Liver (tissue), 9 donors: ENCODE data around the gene HELZ2. TPM values are rescaled to one million over a fixed set of nuclear protein-coding genes. Genes with fewer than 3 reads are reported as not detected.

Experiments used
- DNase-seq: peaks from one replicate; pipeline ENCODE4 v3.0.0-alpha.2; 2017; ENCODE audit warnings: low spot score
- H3K27ac ChIP-seq, 2 donors: one replicate each; pipeline ENCODE4 v1.7.0; 2013; ENCODE audit warnings: inconsistent platforms in 2 of 2, low read length in 2 of 2, control low read depth in 1 of 2, low read depth in 1 of 2, mild to moderate bottlenecking in 1 of 2
- H3K27me3 ChIP-seq, 4 donors: one replicate each; pipeline versions ENCODE4 v1.6.1 to v1.7.0; 2013; ENCODE audit warnings: low read length in 3 of 4, inconsistent platforms in 1 of 4, mild to moderate bottlenecking in 1 of 4, moderate library complexity in 1 of 4; ENCODE audit not compliant: control insufficient read depth in 4 of 4, insufficient read depth in 4 of 4
- H3K36me3 ChIP-seq, 4 donors: one replicate each; pipeline versions ENCODE4 v1.6.1 to v1.7.0; 2013; ENCODE audit warnings: low read length in 3 of 4, mild to moderate bottlenecking in 3 of 4, low read depth in 1 of 4, moderate library complexity in 1 of 4; ENCODE audit not compliant: control insufficient read depth in 4 of 4, insufficient read depth in 3 of 4
- H3K4me1 ChIP-seq, 4 donors: one replicate each; pipeline versions ENCODE4 v1.6.1 to v1.7.0; 2013; ENCODE audit warnings: low read length in 3 of 4, mild to moderate bottlenecking in 3 of 4, moderate library complexity in 1 of 4; ENCODE audit not compliant: control insufficient read depth in 4 of 4, insufficient read depth in 4 of 4
- H3K4me3 ChIP-seq, 3 donors: one replicate each; pipeline versions ENCODE4 v1.6.1 to v1.7.0; 2013; ENCODE audit warnings: low read length in 3 of 3, control low read depth in 1 of 3, low read depth in 1 of 3, mild to moderate bottlenecking in 1 of 3
- H3K9ac ChIP-seq, 2 donors: one replicate each; pipeline ENCODE4 v1.7.0; 2013; ENCODE audit warnings: low read length in 2 of 2, mild to moderate bottlenecking in 2 of 2, moderate library complexity in 2 of 2, control low read depth in 1 of 2, low read depth in 1 of 2
- H3K9me3 ChIP-seq, 4 donors: one replicate each; pipeline versions ENCODE4 v1.6.1 to v1.7.0; 2013; ENCODE audit warnings: low read length in 3 of 4; ENCODE audit not compliant: control insufficient read depth in 4 of 4
- ATF3 ChIP-seq: IDR thresholded peaks from 2 replicates; pipeline ENCODE4 v1.6.1; 2016; ENCODE audit warnings: antibody characterized with exemption
- EGR1 ChIP-seq, 2 donors: IDR thresholded peaks; 2 replicates each; pipeline ENCODE4 v1.6.1; 2016 to 2018; ENCODE audit warnings: antibody characterized with exemption in 2 of 2, low read depth in 2 of 2
- FOXA2 ChIP-seq: IDR thresholded peaks from 2 replicates; pipeline ENCODE4 v1.6.1; 2016; ENCODE audit warnings: antibody characterized with exemption
- GABPA ChIP-seq, 2 donors: IDR thresholded peaks in 1 of 2; conservative IDR thresholded peaks in 1 of 2; 2 replicates each; pipeline ENCODE4 v1.6.1; 2016; ENCODE audit warnings: antibody characterized with exemption in 2 of 2, mild to moderate bottlenecking in 1 of 2, moderate library complexity in 1 of 2
- HNF4A ChIP-seq, 2 donors: conservative IDR thresholded peaks; 2 replicates each; pipeline ENCODE4 v1.6.1; 2016; ENCODE audit warnings: antibody characterized with exemption in 2 of 2, mild to moderate bottlenecking in 2 of 2
- HNF4G ChIP-seq: IDR thresholded peaks from 2 replicates; pipeline ENCODE4 v1.6.1; 2016; ENCODE audit warnings: antibody characterized with exemption
- JUND ChIP-seq, 2 donors: IDR thresholded peaks; 2 replicates each; pipeline ENCODE4 v1.6.1; 2016; ENCODE audit warnings: antibody characterized with exemption in 2 of 2
- MAX ChIP-seq: IDR thresholded peaks from 2 replicates; pipeline ENCODE4 v1.6.1; 2016; ENCODE audit warnings: antibody characterized with exemption
- RAD21 ChIP-seq, 2 donors: IDR thresholded peaks; 2 replicates each; pipeline ENCODE4 v1.6.1; 2016; ENCODE audit warnings: antibody characterized with exemption in 2 of 2, mild to moderate bottlenecking in 2 of 2
- REST ChIP-seq: IDR thresholded peaks from 2 replicates; pipeline ENCODE4 v1.6.1; 2016; ENCODE audit warnings: antibody characterized with exemption, mild to moderate bottlenecking
- SP1 ChIP-seq: IDR thresholded peaks from 2 replicates; pipeline ENCODE4 v1.6.1; 2018; ENCODE audit warnings: antibody characterized with exemption, mild to moderate bottlenecking
- TAF1 ChIP-seq: conservative IDR thresholded peaks from 2 replicates; pipeline ENCODE4 v1.6.1; 2016; ENCODE audit warnings: antibody characterized with exemption, mild to moderate bottlenecking
- ZBTB33 ChIP-seq: IDR thresholded peaks from 2 replicates; pipeline ENCODE4 v1.6.1; 2016; ENCODE audit warnings: antibody characterized with exemption
- WGBS: extraction: QIAGEN DNeasy Blood & Tissue Kit; methylation state at CpG from one replicate; pipeline ENCODE4 v1.1.7; 2013; 5-methylcytosine and 5-hydroxymethylcytosine counted together
- polyA plus RNA-seq, 2 donors: library from polyadenylated mRNA; stranded (reverse) in 1 of 2; unstranded in 1 of 2; fragments of 200-250 nt in 1 of 2; fragments of >200 nt in 1 of 2; fragmentation: Nextera tagmentation in 1 of 2; extraction: Ambion mirVana in 1 of 2; gene quantifications; one replicate each; pipeline versions ENCODE4 v1.2.1 to v1.2.3, GENCODE V29; 2013 to 2015
- total RNA-seq, 2 donors: library from RNA; depleted of rRNA; stranded (reverse); fragments of >200 nt; gene quantifications; one replicate each; pipeline ENCODE4 v1.2.3, GENCODE V29; 2014
- TF ChIP-seq, protein P1 (sequence below): fragments of 150-350 bp; IDR thresholded peaks from 2 replicates; pipeline ENCODE4 v1.5.1; 2017; ENCODE audit warnings: improper control_type of control experiment, low read depth, low read length; ENCODE audit not compliant: missing input control
- donor health status: healthy.
- donor health status: healthy.
- donor health status: healthy.
- donor health status: healthy.
- donor health status: healthy.

Gene HELZ2
- total and polyA plus RNA-seq, 4 donors = 3.7 to 26.6 (median 15.5) TPM

- no peaks in the 10 kb centered on the region for H3K4me1 ChIP-seq
- DNase-seq = no peak
- H3K36me3 ChIP-seq = peaks cover 0 to 40% (median 27%) of the 10 kb centered on the region in 4 donors
Measured at GRCh38 chr20:63558804-63559484, 15.1 kb downstream of the HELZ2 start.

DNA sequence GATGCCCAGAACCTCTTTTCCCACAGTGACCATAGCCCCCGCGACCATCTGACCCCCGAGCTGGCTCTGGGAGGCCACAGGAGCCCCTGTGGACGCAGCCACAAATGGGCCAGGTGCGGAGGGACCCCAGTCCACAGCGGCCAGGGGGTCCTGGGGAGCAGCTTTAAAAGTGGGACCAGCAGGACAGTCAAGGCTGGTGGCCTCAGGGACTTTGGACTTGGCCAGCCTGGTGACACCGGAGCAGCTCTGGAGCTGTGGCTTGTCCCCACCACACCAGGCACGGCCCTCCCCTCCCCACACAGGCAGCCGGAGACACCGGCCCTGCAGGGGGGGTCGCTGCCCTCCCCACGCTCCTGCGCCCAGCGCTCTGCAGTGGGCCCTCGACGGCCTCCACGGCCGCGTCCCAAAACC is 16.6 kb downstream of the HELZ2 start:
- peaks cover 0 to 1% (median 0%) of the 10 kb centered on the region in 4 donors for H3K9me3 ChIP-seq
- H3K27ac ChIP-seq = no peak overlapping the region
- TF ChIP-seq ATF3 = no peak
- TF ChIP-seq FOXA2 = no peak
- no peaks in the 10 kb centered on the region for H3K27me3 ChIP-seq
- no peak for DNase-seq
- H3K9ac ChIP-seq = no peak overlapping the region
- 91% methylated on average over 19 of the region's 19 CpGs for whole genome bisulfite sequencing
- H3K4me1 ChIP-seq = peaks cover 0 to 2% (median 0%) of the 10 kb centered on the region in 4 donors
- peaks cover 0 to 25% (median 20%) of the 10 kb centered on the region in 4 donors for H3K36me3 ChIP-seq
- H3K4me3 ChIP-seq = no peak overlapping the region

More at GRCh38 chr20:63558804-63559484, 15.1 kb downstream of the HELZ2 start:
- Histone ChIP-seq H3K9me3 (no peaks in the 10 kb centered on the region), H3K27ac (no peak overlapping the region), H3K4me3 (no peak overlapping the region), H3K9ac (no peak overlapping the region), H3K27me3 (no peaks in the 10 kb centered on the region)
- WGBS = 90% methylated on average over 14 of the region's 14 CpGs
- TF ChIP-seq HNF4A (conservative IDR thresholded peaks at IDR 0.05) = peak in 1 of 2 donors; percentile 57
- TF ChIP-seq ATF3 = no peak
- no peak for TF ChIP-seq GABPA (IDR thresholded peaks at IDR 0.05 in 1 of 2, conservative IDR thresholded peaks at IDR 0.05 in 1 of 2)

GRCh38 chr20:63556873-63557478 is 17.1 kb downstream of the HELZ2 start:
- H3K4me3 ChIP-seq = no peak overlapping the region
- H3K27ac ChIP-seq = no peak overlapping the region
- H3K4me1 ChIP-seq = peaks cover 0 to 2% (median 0%) of the 10 kb centered on the region in 4 donors
- H3K9me3 ChIP-seq = peaks cover 0 to 1% (median 0%) of the 10 kb centered on the region in 4 donors
- no peak for DNase-seq
- WGBS = 90% methylated on average over 23 of the region's 23 CpGs
- no peak overlapping the region for H3K9ac ChIP-seq
- no peaks in the 10 kb centered on the region for H3K27me3 ChIP-seq
- TF ChIP-seq RAD21 (IDR thresholded peaks at IDR 0.05) = no peak
- TF ChIP-seq MAX = no peak
- TF ChIP-seq EGR1 (IDR thresholded peaks at IDR 0.05; ENCODE audit: low read depth in 2 of 2) = no peak
- TF ChIP-seq SP1 = no peak
- TF ChIP-seq HNF4A (conservative IDR thresholded peaks at IDR 0.05) = no peak
- TF ChIP-seq JUND (IDR thresholded peaks at IDR 0.05) = no peak
- TF ChIP-seq REST = no peak
- no peak for TF ChIP-seq ZBTB33
- TF ChIP-seq, protein P1, sequence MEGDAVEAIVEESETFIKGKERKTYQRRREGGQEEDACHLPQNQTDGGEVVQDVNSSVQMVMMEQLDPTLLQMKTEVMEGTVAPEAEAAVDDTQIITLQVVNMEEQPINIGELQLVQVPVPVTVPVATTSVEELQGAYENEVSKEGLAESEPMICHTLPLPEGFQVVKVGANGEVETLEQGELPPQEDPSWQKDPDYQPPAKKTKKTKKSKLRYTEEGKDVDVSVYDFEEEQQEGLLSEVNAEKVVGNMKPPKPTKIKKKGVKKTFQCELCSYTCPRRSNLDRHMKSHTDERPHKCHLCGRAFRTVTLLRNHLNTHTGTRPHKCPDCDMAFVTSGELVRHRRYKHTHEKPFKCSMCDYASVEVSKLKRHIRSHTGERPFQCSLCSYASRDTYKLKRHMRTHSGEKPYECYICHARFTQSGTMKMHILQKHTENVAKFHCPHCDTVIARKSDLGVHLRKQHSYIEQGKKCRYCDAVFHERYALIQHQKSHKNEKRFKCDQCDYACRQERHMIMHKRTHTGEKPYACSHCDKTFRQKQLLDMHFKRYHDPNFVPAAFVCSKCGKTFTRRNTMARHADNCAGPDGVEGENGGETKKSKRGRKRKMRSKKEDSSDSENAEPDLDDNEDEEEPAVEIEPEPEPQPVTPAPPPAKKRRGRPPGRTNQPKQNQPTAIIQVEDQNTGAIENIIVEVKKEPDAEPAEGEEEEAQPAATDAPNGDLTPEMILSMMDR = no peak
- no peak for TF ChIP-seq TAF1
- TF ChIP-seq FOXA2 = no peak
- TF ChIP-seq HNF4G = no peak
- peaks cover 0 to 21% (median 17%) of the 10 kb centered on the region in 4 donors for H3K36me3 ChIP-seq
